ENCODE measurements around the gene CCDC40.
"Not testable (repeated sequence)": the region's sequence is repeated elsewhere in the genome, so short reads cannot be mapped to it uniquely, and the experiment has no call there.

CCDC40 gene

GRCh38 chr17:80031691-80032430, 4.6 kb upstream of the CCDC40 start:
- Histone ChIP-seq H3K4me3 (ENCODE audit: insufficient read depth, low read depth, low read length) (no peak overlapping the region), H3K4me1 (ENCODE audit: control insufficient read depth, insufficient read depth, low read length) (peaks cover 9% of the 10 kb centered on the region), H3K27ac (ENCODE audit: insufficient read depth, low read depth, low read length, poor library complexity, severe bottlenecking) (no peak overlapping the region), H3K9me3 (ENCODE audit: control insufficient read depth, low read length) (no peaks in the 10 kb centered on the region), H3K27me3 (ENCODE audit: control insufficient read depth, insufficient read depth, low read length, poor library complexity, severe bottlenecking) (peaks cover 10% of the 10 kb centered on the region), H3K36me3 (ENCODE audit: control insufficient read depth, insufficient read depth, low read length) (no peaks in the 10 kb centered on the region)
- whole genome bisulfite sequencing, 2 experiments, result 94 to 95% methylated on average over 12 of the region's 12 CpGs

GRCh38 chr17:80032614-80033171, 3.7 kb upstream of the CCDC40 start:
- WGBS, 2 experiments, result 96 to 97% methylated on average over 8 to 9 of the region's 9 CpGs
- Histone ChIP-seq H3K4me1 (ENCODE audit: control insufficient read depth, insufficient read depth, low read length) (peaks cover 9% of the 10 kb centered on the region), H3K27ac (ENCODE audit: insufficient read depth, low read depth, low read length, poor library complexity, severe bottlenecking) (no peak overlapping the region), H3K4me3 (ENCODE audit: insufficient read depth, low read depth, low read length) (no peak overlapping the region), H3K36me3 (ENCODE audit: control insufficient read depth, insufficient read depth, low read length) (no peaks in the 10 kb centered on the region), H3K9me3 (ENCODE audit: control insufficient read depth, low read length) (no peaks in the 10 kb centered on the region), H3K27me3 (ENCODE audit: control insufficient read depth, insufficient read depth, low read length, poor library complexity, severe bottlenecking) (peaks cover 10% of the 10 kb centered on the region)

- Histone ChIP-seq H3K4me3 (ENCODE audit: insufficient read depth, low read depth, low read length) (no peak overlapping the region), H3K36me3 (ENCODE audit: control insufficient read depth, insufficient read depth, low read length) (no peaks in the 10 kb centered on the region), H3K9me3 (ENCODE audit: control insufficient read depth, low read length) (no peaks in the 10 kb centered on the region), H3K27me3 (ENCODE audit: control insufficient read depth, insufficient read depth, low read length, poor library complexity, severe bottlenecking) (peaks cover 10% of the 10 kb centered on the region), H3K4me1 (ENCODE audit: control insufficient read depth, insufficient read depth, low read length) (peaks cover 9% of the 10 kb centered on the region), H3K27ac (ENCODE audit: insufficient read depth, low read depth, low read length, poor library complexity, severe bottlenecking) (no peak overlapping the region)
- 95 to 96% methylated on average over 4 of the region's 4 CpGs for WGBS, 2 experiments
These were observed 2.6 kb upstream of the CCDC40 start for GRCh38 chr17:80033840-80034239.

- H3K27ac ChIP-seq (ENCODE audit: insufficient read depth, low read depth, low read length, poor library complexity, severe bottlenecking), result no peak overlapping the region
- peaks cover 9% of the 10 kb centered on the region for H3K4me1 ChIP-seq (ENCODE audit: control insufficient read depth, insufficient read depth, low read length)
- H3K36me3 ChIP-seq (ENCODE audit: control insufficient read depth, insufficient read depth, low read length), result no peaks in the 10 kb centered on the region
- H3K4me3 ChIP-seq (ENCODE audit: insufficient read depth, low read depth, low read length), result peak overlapping the region; percentile 93
- 3% methylated on average over 55 of the region's 55 CpGs for WGBS, 2 experiments
- peaks cover 10% of the 10 kb centered on the region for H3K27me3 ChIP-seq (ENCODE audit: control insufficient read depth, insufficient read depth, low read length, poor library complexity, severe bottlenecking)
- H3K9me3 ChIP-seq (ENCODE audit: control insufficient read depth, low read length), result no peaks in the 10 kb centered on the region
These were observed 1.4 kb upstream of the CCDC40 start for GRCh38 chr17:80034791-80035686.

GRCh38 chr17:80035687-80035936, 830 bp upstream of the CCDC40 start, which contains the start of gene TBC1D16:
Gene TBC1D16 (minus strand): TSS chr17:80035872. CDS start chr17:80013547, 22,325 bp downstream.
- Histone ChIP-seq H3K27me3 (ENCODE audit: control insufficient read depth, insufficient read depth, low read length, poor library complexity, severe bottlenecking) (peaks cover 10% of the 10 kb centered on the region), H3K9me3 (ENCODE audit: control insufficient read depth, low read length) (no peaks in the 10 kb centered on the region), H3K27ac (ENCODE audit: insufficient read depth, low read depth, low read length, poor library complexity, severe bottlenecking) (peak within 1 kb of the TSS; percentile 98), H3K4me3 (ENCODE audit: insufficient read depth, low read depth, low read length) (peak within 1 kb of the TSS; percentile 93), H3K4me1 (ENCODE audit: control insufficient read depth, insufficient read depth, low read length) (peaks cover 9% of the 10 kb centered on the region), H3K36me3 (ENCODE audit: control insufficient read depth, insufficient read depth, low read length) (no peaks in the 10 kb centered on the region)
- 0% methylated on average over 46 of the region's 46 CpGs for WGBS, 2 experiments

- H3K4me3 ChIP-seq (ENCODE audit: insufficient read depth, low read depth, low read length), result peak overlapping the region; percentile 93
- H3K36me3 ChIP-seq (ENCODE audit: control insufficient read depth, insufficient read depth, low read length), result peaks cover 5% of the 10 kb centered on the region
- peaks cover 5% of the 10 kb centered on the region for H3K4me1 ChIP-seq (ENCODE audit: control insufficient read depth, insufficient read depth, low read length)
- no peaks in the 10 kb centered on the region for H3K9me3 ChIP-seq (ENCODE audit: control insufficient read depth, low read length)
- H3K27me3 ChIP-seq (ENCODE audit: control insufficient read depth, insufficient read depth, low read length, poor library complexity, severe bottlenecking), result peaks cover 10% of the 10 kb centered on the region
- H3K27ac ChIP-seq (ENCODE audit: insufficient read depth, low read depth, low read length, poor library complexity, severe bottlenecking), result peak overlapping the region; percentile 98
- 2% methylated on average over 52 of the region's 52 CpGs for WGBS, 2 experiments
These were observed 454 bp downstream of the CCDC40 start for GRCh38 chr17:80036715-80037477.

- 90% methylated on average over 6 of the region's 6 CpGs for WGBS, 2 experiments
- H3K36me3 ChIP-seq (ENCODE audit: control insufficient read depth, insufficient read depth, low read length), result peaks cover 14% of the 10 kb centered on the region
- no peaks in the 10 kb centered on the region for H3K27me3 ChIP-seq (ENCODE audit: control insufficient read depth, insufficient read depth, low read length, poor library complexity, severe bottlenecking)
- no peak overlapping the region for H3K4me3 ChIP-seq (ENCODE audit: insufficient read depth, low read depth, low read length)
- H3K4me1 ChIP-seq (ENCODE audit: control insufficient read depth, insufficient read depth, low read length), result no peaks in the 10 kb centered on the region
- no peaks in the 10 kb centered on the region for H3K9me3 ChIP-seq (ENCODE audit: control insufficient read depth, low read length)
- H3K27ac ChIP-seq (ENCODE audit: insufficient read depth, low read depth, low read length, poor library complexity, severe bottlenecking), result no peak overlapping the region
These were observed 7.5 kb downstream of the CCDC40 start for GRCh38 chr17:80043963-80044362.

- Histone ChIP-seq H3K27me3 (ENCODE audit: control insufficient read depth, insufficient read depth, low read length, poor library complexity, severe bottlenecking) (no peaks in the 10 kb centered on the region), H3K4me1 (ENCODE audit: control insufficient read depth, insufficient read depth, low read length) (no peaks in the 10 kb centered on the region), H3K27ac (ENCODE audit: insufficient read depth, low read depth, low read length, poor library complexity, severe bottlenecking) (no peak overlapping the region), H3K9me3 (ENCODE audit: control insufficient read depth, low read length) (no peaks in the 10 kb centered on the region), H3K4me3 (ENCODE audit: insufficient read depth, low read depth, low read length) (no peak overlapping the region), H3K36me3 (ENCODE audit: control insufficient read depth, insufficient read depth, low read length) (peaks cover 20% of the 10 kb centered on the region)
- 90 to 94% methylated on average over 4 of the region's 4 CpGs for WGBS, 2 experiments
These were observed 9.3 kb downstream of the CCDC40 start for GRCh38 chr17:80045703-80046102.

- H3K36me3 ChIP-seq (ENCODE audit: control insufficient read depth, insufficient read depth, low read length), result peaks cover 17% of the 10 kb centered on the region
- H3K27ac ChIP-seq (ENCODE audit: insufficient read depth, low read depth, low read length, poor library complexity, severe bottlenecking); H3K4me1 ChIP-seq (ENCODE audit: control insufficient read depth, insufficient read depth, low read length); H3K27me3 ChIP-seq (ENCODE audit: control insufficient read depth, insufficient read depth, low read length, poor library complexity, severe bottlenecking); H3K4me3 ChIP-seq (ENCODE audit: insufficient read depth, low read depth, low read length); H3K9me3 ChIP-seq (ENCODE audit: control insufficient read depth, low read length): not testable (repeated sequence)
- 94 to 96% methylated on average over 9 to 10 of the region's 10 CpGs for WGBS, 2 experiments
These were observed 10.3 kb downstream of the CCDC40 start for GRCh38 chr17:80046709-80047108.

Measured in ectodermal cell (in vitro differentiated cells).